Endothelial cell of umbilical vein (primary cell): ENCODE measurements around the gene GAB1. TPM values are rescaled to one million over a fixed set of nuclear protein-coding genes. Genes with fewer than 3 reads are reported as not detected.

Experiments used
- BruUV-seq: library from RNA; stranded (reverse); fragments of 400-500 nt; replicated peaks from 2 replicates; lab custom pipeline; 2021; lab: Mats Ljungman, UMichigan
- CTCF ChIA-PET: fragments of 300-600, 350-600 bp; sonication (Branson Sonifier 250); formaldehyde crosslinking; loops from one replicate; lab custom pipeline; 2021; ENCODE audit warnings: antibody characterized with exemption, inconsistent platforms; lab: Charles Lee
- POLR2A ChIA-PET: fragments of 300-600, 350-600 bp; sonication (Branson Sonifier 250); formaldehyde crosslinking; loops from one replicate; lab custom pipeline; 2021; ENCODE audit warnings: antibody characterized with exemption, inconsistent platforms; lab: Charles Lee
- DNase-seq: peaks from one replicate; pipeline ENCODE4 v3.0.0-alpha.2; 2011; ENCODE audit warnings: low read depth, low spot score
- FAIRE-seq: peaks from 2 replicates; lab custom pipeline; 2011; peaks lifted over from hg19 to GRCh38; lab: Jason Lieb, UNC
- H2AFZ ChIP-seq: 2 replicates; pipeline ENCODE4 v1.6.0; 2012; ENCODE audit warnings: low read depth, low read length, control low read depth, inconsistent platforms
- H3K27ac ChIP-seq: 2 replicates; pipeline ENCODE4 v1.5.1; 2011; ENCODE audit warnings: low read depth, mild to moderate bottlenecking, control low read depth, low read length, moderate library complexity; ENCODE audit not compliant: insufficient read depth
- H3K27me3 ChIP-seq, 2 experiments: 2 replicates each; pipeline versions ENCODE4 v1.6.0 to v1.6.1; 2011; ENCODE audit warnings: low read length in 2 of 2, mixed read lengths in 1 of 2; ENCODE audit not compliant: control insufficient read depth in 2 of 2, insufficient read depth in 2 of 2
- H3K36me3 ChIP-seq, 2 experiments: 2 replicates in 1 of 2; 3 replicates in 1 of 2; pipeline ENCODE4 v1.5.1; 2011; ENCODE audit warnings: low read length in 2 of 2, mild to moderate bottlenecking in 1 of 2, moderate library complexity in 1 of 2; ENCODE audit not compliant: control insufficient read depth in 2 of 2, insufficient read depth in 2 of 2; ENCODE audit errors: extremely low read depth in 1 of 2
- H3K4me1 ChIP-seq: 3 replicates; pipeline ENCODE4 v1.5.1; 2011; ENCODE audit warnings: mild to moderate bottlenecking, low read length; ENCODE audit not compliant: control insufficient read depth, insufficient read depth; ENCODE audit errors: extremely low read depth
- H3K4me2 ChIP-seq: 2 replicates; pipeline ENCODE4 v1.6.1; 2011; ENCODE audit warnings: low read length, control low read depth, mixed read lengths; ENCODE audit not compliant: insufficient read depth
- H3K4me3 ChIP-seq, 3 experiments: fragments of 200-600 bp in 1 of 3; sonication (generic), shearing (Covaris generic) in 1 of 3; replicated peaks in 1 of 3; 2 replicates each; pipeline ENCODE4 v1.5.1; 2011 to 2016; ENCODE audit warnings: control low read depth in 3 of 3, low read length in 3 of 3, mild to moderate bottlenecking in 2 of 3, inconsistent platforms in 1 of 3, low read depth in 1 of 3, moderate library complexity in 1 of 3; ENCODE audit not compliant: insufficient read depth in 1 of 3
- H3K79me2 ChIP-seq: 2 replicates; pipeline ENCODE4 v1.6.0; 2012; ENCODE audit warnings: low read length, inconsistent platforms; ENCODE audit not compliant: control insufficient read depth, insufficient read depth
- H3K9ac ChIP-seq: replicated peaks from 2 replicates; pipeline ENCODE3; 2011; ENCODE audit warnings: low read length, control low read depth; ENCODE audit not compliant: insufficient read depth; ENCODE audit errors: extremely low read depth
- H3K9me1 ChIP-seq: replicated peaks from 3 replicates; pipeline ENCODE4 v1.6.0; 2011; ENCODE audit warnings: mild to moderate bottlenecking, low read length; ENCODE audit not compliant: control insufficient read depth, insufficient read depth; ENCODE audit errors: extremely low read depth
- H3K9me3 ChIP-seq: replicated peaks from 2 replicates; pipeline ENCODE4 v1.5.1; 2012; ENCODE audit warnings: low read length, inconsistent platforms; ENCODE audit not compliant: control insufficient read depth, insufficient read depth
- H4K20me1 ChIP-seq: replicated peaks from 2 replicates; pipeline ENCODE3; 2011; ENCODE audit warnings: mild to moderate bottlenecking, low read length; ENCODE audit not compliant: control insufficient read depth, insufficient read depth; ENCODE audit errors: extremely low read depth
- EZH2 ChIP-seq: IDR thresholded peaks from 2 replicates; pipeline ENCODE4 v1.6.1; 2012; ENCODE audit warnings: borderline replicate concordance, low read depth, mild to moderate bottlenecking, moderate library complexity, low read length, inconsistent platforms; ENCODE audit not compliant: severe bottlenecking
- FOS ChIP-seq: IDR thresholded peaks from 2 replicates; pipeline ENCODE4 v1.6.1; 2011; ENCODE audit warnings: mild to moderate bottlenecking, low read length, moderate library complexity, borderline replicate concordance; ENCODE audit not compliant: insufficient read depth
- GATA2 ChIP-seq: IDR thresholded peaks from 2 replicates; pipeline ENCODE4 v1.7.0; 2011; ENCODE audit warnings: low read depth, mild to moderate bottlenecking, moderate library complexity, mixed read lengths, low read length; ENCODE audit not compliant: insufficient read length, insufficient read depth
- JUN ChIP-seq: IDR thresholded peaks from 2 replicates; pipeline ENCODE4 v1.6.1; 2011; ENCODE audit warnings: borderline replicate concordance, low read depth; ENCODE audit not compliant: insufficient read length, insufficient read depth
- MYC ChIP-seq: IDR thresholded peaks from one replicate; pipeline ENCODE4 v1.6.1; 2011; ENCODE audit warnings: mild to moderate bottlenecking, low read depth, low read length
- POLR2A ChIP-seq: IDR thresholded peaks from 2 replicates; pipeline ENCODE4 v1.6.1; 2012; ENCODE audit warnings: low read depth, mild to moderate bottlenecking, control low read depth, low read length
- POLR2AphosphoS5 ChIP-seq: IDR thresholded peaks from 2 replicates; pipeline ENCODE4 v1.6.1; 2012; ENCODE audit warnings: low read depth, mild to moderate bottlenecking, control low read depth, low read length, moderate library complexity; ENCODE audit not compliant: insufficient read depth
- dilution Hi-C: fragments of 300-500 bp; cut with MboI; formaldehyde crosslinking; loops from one replicate; pipeline ENCODE4 v1.15.0; 2019; ENCODE audit warnings: low sequenced_read_pairs; ENCODE audit not compliant: extremely low pct_ligation_motif_present
- intact Hi-C: fragments of 100-400 bp; cut with micrococcal nuclease; formaldehyde crosslinking; loops from one replicate; pipeline ENCODE4 v1.10.0; 2022
- polyA plus RNA-seq, 4 experiments: library from polyadenylated mRNA; depleted of rRNA in 3 of 4; stranded (reverse) in 3 of 4; unstranded in 1 of 4; fragments of >200 nt; gene quantifications; 2 replicates each; pipeline versions ENCODE4 v1.2.1 to v1.2.3, GENCODE V29; 2011 to 2012; ENCODE audit warnings: missing spikeins in 1 of 4
- total RNA-seq: library from RNA; stranded (reverse); gene quantifications from 2 replicates; pipeline ENCODE4 v1.2.3, GENCODE V29; 2021
- TF ChIP-seq, protein P1 (sequence below), 2 donors: IDR thresholded peaks; 1 replicate in 1 of 2; 2 replicates in 1 of 2; pipeline ENCODE4 v1.5.1; 2011; ENCODE audit warnings: low read length in 2 of 2, mild to moderate bottlenecking in 2 of 2, moderate library complexity in 2 of 2, control low read depth in 1 of 2, inconsistent platforms in 1 of 2, low read depth in 1 of 2; ENCODE audit not compliant: insufficient read depth in 1 of 2; ENCODE audit errors: extremely low read depth in 1 of 2
- TF ChIP-seq, protein P2 (sequence below): IDR thresholded peaks from 2 replicates; pipeline ENCODE4 v1.6.1; 2011; ENCODE audit not compliant: insufficient read depth, insufficient read length

Gene GAB1
- total and polyA plus RNA-seq, 2 donors (not counting 3 experiments of a cell fraction or from before 2014, with no cell fraction given) = 9.3 to 37.7 TPM

DNA sequence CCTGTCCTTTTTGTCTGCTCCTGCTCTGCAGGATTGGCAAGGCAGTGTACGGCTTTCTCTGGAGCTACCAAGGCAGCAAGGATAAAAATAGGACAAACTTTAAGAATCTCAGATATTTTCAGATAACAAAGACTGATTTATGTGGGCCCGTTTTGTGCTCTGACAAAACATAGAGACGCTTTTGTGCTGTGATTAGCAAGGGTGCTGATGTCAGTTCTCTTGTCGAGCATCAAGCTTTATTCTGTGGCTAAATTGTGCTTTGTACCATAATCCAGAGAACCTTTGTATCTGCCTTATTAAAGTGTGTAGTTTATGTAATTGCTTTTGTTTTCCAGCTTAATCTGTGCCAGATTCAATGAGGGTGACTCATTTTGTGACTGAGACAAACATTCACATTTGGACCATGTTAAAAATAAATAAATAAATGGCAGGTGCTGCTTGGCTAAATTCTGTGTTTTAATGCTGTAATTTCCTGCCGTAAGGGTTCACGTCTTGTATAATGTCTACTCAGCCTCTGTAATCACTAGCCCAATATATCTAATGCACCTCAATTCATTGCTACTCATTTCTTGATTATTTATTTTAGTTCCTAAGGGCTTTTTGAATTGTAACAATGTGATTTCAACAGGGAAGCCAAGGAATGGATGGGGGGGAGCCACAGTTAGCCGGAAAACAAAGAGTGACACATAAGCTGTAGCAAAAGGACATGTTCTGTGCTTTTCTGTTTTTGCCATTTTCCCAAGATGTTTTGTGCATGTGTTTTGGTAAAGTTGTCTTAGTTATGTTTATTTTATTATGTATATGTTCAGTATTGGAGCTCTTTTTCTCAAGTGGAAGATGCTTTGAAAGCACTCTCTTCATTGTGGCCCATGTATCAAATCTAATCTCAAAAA, 75.1 kb downstream of the GAB1 start:
- H3K9ac ChIP-seq = peak overlapping the region; percentile 31
- POLR2A ChIA-PET = no interaction called here
- H4K20me1 ChIP-seq = no peaks in the 10 kb centered on the region
- FAIRE-seq = peak; percentile 44
- H2AFZ ChIP-seq = no peak overlapping the region
- H3K4me1 ChIP-seq = peaks cover 27% of the 10 kb centered on the region
- no TSS peak for BruUV-seq
- no peaks in the 10 kb centered on the region for H3K27me3 ChIP-seq
- CTCF ChIA-PET = interaction anchor here (0.6 to 1.8 kb wide), 4 partner anchors 11 to 1112 kb away, joined by 3 to 4 read pairs (median 4); no protein-coding TSS in a partner anchor
- no peaks in the 10 kb centered on the region for H3K36me3 ChIP-seq
- no peaks in the 10 kb centered on the region for H3K9me3 ChIP-seq
- DNase-seq = peak; percentile 94
- peak overlapping the region; percentile 59 for H3K27ac ChIP-seq
- no peaks in the 10 kb centered on the region for H3K9me1 ChIP-seq
- intact Hi-C loops = no loop called here
- H3K79me2 ChIP-seq = no peaks in the 10 kb centered on the region
- dilution Hi-C loops = no loop called here
- H3K4me2 ChIP-seq = peak overlapping the region; percentile 18
- TF ChIP-seq GATA2 (no peak), POLR2A (no peak), EZH2 (no peak), FOS (peak; percentile 58), MYC (no peak), POLR2AphosphoS5 (no peak), JUN (peak; percentile 77)
- TF ChIP-seq, protein P1, sequence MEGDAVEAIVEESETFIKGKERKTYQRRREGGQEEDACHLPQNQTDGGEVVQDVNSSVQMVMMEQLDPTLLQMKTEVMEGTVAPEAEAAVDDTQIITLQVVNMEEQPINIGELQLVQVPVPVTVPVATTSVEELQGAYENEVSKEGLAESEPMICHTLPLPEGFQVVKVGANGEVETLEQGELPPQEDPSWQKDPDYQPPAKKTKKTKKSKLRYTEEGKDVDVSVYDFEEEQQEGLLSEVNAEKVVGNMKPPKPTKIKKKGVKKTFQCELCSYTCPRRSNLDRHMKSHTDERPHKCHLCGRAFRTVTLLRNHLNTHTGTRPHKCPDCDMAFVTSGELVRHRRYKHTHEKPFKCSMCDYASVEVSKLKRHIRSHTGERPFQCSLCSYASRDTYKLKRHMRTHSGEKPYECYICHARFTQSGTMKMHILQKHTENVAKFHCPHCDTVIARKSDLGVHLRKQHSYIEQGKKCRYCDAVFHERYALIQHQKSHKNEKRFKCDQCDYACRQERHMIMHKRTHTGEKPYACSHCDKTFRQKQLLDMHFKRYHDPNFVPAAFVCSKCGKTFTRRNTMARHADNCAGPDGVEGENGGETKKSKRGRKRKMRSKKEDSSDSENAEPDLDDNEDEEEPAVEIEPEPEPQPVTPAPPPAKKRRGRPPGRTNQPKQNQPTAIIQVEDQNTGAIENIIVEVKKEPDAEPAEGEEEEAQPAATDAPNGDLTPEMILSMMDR (IDR thresholded peaks at IDR 0.05; ENCODE audit: extremely low read depth in 1 of 2, insufficient read depth in 1 of 2, low read depth in 1 of 2, low read length in 2 of 2) = no peak
- TF ChIP-seq, protein P2, sequence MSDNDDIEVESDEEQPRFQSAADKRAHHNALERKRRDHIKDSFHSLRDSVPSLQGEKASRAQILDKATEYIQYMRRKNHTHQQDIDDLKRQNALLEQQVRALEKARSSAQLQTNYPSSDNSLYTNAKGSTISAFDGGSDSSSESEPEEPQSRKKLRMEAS = no peak
- no peak overlapping the region for H3K4me3 ChIP-seq
